HG03045 (cell line): Measurements from ENCODE around the gene SLC16A10.
"Not testable (repeated sequence)": the region's sequence is repeated elsewhere in the genome, so short reads cannot be mapped to it uniquely, and the experiment has no call there.

ENCODE experiments used
- ATAC-seq: cut with Tn5 transposase; IDR thresholded peaks from one replicate; pipeline ENCODE4 v1.9.1; 2021; ENCODE audit warnings: mild to moderate bottlenecking, moderate library complexity; ENCODE audit not compliant: unreplicated experiment

The SLC16A10 gene

DNA sequence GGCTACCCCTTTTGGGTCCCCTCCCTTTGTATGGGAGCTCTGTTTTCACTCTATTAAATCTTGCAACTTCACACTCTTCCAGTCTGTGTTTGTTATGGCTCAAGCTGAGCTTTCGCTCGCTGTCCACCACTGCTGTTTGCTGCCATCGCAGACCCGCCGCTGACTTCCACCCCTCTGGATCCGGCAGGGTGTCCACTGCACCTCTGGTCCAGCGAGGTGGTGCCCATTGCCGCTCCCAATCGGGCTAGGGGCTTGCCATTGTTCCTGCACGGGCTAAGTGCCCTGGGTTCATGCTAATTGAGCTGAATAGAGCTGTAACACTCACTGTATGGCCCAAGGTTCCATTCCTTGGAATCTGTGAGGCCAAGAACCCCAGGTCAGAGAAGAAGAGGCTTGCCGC, 43.7 kb downstream of the SLC16A10 start:
- ATAC-seq = not testable (repeated sequence)

DNA sequence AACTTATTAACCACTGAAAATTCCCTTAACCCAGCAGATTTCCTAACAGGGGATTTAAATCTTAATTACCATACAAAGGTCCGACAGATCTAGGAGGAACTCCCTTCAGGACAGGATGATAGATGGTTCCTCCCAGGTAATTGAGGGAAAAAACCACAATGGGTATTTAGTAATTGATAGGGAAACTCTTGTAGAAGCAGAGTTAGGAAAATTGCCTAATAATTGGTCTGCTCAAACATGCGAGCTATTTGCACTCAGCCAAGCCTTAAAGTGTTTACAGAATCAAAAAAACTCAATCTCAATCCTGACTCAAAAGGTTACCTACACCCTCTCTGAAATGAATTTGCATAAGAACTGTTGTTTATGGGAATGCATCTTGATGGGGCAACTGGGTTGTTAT, 45.4 kb downstream of the SLC16A10 start:
- not testable (repeated sequence) for ATAC-seq

DNA sequence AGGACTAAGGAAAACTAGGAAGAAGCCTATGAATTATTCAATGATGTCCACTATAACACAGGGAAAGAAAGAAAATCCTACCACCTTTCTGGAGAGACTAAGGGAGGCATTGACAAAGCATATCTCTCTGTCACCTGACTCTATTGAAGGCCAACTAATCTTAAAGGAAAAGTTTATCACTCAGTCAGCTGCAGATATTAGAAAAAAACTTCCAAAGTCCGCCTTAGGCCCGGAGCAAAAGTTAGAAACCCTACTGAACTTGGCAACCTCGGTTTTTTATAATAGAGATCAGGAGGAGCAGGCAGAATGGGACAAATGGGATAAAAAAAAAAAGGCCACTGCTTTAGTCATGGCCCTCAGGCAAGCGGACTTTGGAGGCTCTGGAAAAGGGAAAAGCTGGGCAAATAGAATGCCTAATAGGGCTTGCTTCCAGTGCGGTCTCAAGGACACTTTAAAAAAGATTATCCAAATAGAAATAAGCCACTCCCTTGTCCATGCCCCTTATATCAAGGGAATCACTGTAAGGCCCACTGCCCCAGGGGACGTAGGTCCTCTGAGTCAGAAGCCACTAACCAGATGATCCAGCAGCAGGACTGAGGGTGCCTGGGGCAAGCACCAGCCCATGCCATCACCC, 47.0 kb downstream of the SLC16A10 start:
- ATAC-seq = not testable (repeated sequence)

DNA sequence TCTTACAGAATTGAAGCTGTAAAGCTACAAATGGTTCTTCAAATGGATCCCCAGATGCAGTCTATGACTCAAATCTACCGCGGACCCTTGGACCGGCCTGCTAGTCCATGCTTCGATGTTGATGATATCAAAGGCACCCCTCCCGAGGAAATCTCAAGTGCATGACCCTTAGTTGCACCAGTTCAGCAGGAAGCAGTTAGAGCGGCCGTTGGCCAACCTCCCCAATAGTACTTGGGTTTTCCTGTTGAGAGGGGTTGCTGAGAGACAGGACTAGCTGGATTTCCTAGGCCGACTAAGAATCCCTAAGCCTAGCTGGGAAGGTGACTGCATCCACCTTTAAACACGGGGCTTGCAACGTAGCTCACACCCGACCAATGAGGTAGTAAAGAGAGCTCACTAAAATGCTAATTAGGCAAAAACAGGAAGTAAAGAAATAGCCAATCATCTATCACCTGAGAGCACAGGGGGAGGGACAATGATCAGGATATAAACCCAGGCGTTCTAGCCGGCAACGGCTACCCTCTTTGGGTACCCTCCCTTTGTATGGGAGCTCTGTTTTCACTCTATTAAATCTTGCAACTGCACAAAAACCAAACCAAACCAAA, 50.3 kb downstream of the SLC16A10 start:
- ATAC-seq = not testable (repeated sequence)

DNA sequence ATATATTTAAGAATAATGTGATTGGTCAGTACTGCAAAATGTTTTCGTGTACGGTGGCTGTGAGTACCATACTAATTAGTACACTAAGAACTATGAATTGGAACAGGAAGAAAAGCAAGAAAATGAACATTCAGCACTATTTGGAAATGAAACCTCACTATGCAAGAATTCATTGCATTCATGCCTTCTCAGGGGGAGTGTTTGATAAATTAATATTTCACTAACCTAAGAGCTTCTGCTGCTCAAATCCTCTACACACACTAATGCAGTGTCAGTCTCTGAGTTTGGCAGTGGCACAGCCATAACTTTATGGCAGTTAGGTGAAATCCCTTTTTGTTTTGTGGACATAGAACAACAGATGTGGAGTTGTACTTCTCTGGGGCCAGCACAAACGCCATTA, 60.1 kb downstream of the SLC16A10 start:
- no peak for ATAC-seq

DNA sequence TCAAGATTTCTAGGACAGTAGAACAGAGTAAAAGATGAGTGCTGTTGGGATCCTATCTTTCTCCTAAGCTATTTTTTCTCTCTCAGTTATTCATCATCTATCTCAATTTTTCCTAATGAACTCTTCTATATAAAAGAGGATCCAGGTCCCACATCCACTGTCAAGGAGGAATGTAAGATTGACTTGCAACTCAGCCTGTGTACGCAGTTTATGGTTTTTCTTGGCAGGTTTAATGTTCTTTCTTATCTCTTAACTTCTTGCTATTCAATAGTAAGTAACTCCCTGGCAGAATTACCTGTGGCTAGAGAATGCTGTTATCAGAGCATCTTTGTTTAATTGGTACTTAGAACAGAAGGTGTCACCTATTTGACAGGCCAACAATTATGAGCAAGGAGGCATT, 60.8 kb downstream of the SLC16A10 start:
- ATAC-seq = no peak

DNA sequence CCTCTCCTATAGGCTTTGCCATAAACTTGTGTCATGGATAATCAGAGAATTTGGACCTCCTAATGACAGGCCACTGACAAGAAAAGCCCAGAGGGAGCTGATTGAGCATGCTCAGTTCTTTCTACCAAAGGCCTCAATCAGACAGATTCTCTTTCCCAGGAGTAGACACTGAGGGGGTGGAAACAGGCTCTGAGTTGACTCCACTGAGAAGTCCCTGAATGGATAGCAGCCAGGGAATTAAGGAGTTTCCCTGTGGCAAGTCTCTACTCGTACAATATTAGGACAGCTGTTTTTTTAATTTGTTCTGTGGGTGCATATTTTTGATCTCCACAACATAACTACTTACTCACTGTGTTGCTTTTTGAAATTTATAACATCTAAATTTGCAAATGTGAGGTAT, 63.3 kb downstream of the SLC16A10 start:
- no peak for ATAC-seq

DNA sequence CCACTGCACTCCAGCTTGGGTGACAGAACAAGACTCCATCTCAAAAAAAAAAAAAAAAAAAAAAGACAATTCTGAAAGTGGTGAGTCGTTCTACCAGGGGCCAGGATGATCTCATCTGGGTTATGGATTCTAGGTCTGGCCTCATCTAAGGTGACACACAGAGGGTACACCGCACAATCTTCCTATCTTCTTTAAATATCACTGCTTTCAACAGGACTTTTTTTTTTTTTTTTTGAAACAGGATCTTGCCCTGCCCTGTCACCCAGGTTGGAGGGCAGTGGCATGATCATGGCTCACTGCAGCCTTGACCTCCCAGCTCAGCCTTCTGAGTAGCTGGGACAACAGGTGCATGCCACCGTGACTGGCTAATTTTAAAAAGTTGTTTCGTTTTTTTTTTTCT, 67.7 kb downstream of the SLC16A10 start:
- ATAC-seq = no peak

DNA sequence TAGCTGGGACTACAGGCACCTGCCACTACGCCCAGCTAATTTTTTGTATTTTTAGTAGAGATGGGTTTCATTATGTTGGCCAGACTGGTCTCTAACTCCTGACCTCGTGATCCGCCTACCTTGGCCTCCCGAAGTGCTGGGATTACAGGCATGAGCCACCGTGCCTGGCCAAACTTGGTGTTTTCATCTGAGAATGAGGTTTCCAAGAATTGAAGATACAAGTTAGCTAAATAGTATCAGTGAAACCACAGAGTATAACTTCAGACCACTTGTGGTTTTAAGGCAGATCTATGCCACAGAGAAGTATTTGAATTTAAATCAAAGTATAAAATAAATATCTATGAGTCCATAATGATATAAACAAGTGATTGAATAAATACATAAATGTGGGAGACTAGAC, 70.1 kb downstream of the SLC16A10 start:
- ATAC-seq = no peak

DNA sequence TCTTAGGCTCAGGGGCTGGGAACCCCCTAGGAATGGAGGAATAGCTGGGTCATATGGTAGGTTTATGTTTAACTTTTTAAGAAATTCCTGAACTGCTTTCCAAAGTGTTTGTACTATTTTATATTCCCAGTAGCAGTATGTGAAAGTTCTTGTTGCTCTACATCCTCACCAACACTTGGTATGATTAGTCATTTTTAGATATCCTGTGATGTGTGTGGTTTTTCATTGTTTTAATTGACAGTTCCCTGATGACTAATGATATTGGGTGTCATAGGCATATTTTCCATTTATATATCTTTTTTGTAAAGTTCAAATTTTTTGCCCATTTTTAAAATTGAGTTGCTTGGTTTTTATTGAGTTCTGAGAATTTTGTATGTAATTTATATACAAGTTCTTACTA, 72.3 kb downstream of the SLC16A10 start:
- no peak for ATAC-seq

DNA sequence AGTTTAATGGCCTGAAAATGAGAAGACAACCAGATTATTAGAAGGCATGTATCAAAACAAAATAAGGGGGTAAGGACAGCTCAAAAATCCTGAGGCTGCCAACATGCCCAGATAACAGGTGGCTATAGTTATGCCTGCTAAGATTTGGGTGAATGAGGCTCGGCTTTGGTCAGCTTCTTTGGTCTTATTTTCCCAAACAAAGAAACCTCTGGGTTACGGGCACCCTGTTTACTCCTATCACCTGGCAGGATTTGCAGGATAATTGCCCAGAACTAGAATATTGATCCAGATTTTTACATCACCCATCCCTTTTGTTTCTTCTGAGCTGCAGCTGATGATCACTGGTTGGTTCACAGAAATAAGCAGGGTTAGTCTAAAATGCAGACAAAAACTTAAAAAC, 74.3 kb downstream of the SLC16A10 start:
- ATAC-seq = no peak

DNA sequence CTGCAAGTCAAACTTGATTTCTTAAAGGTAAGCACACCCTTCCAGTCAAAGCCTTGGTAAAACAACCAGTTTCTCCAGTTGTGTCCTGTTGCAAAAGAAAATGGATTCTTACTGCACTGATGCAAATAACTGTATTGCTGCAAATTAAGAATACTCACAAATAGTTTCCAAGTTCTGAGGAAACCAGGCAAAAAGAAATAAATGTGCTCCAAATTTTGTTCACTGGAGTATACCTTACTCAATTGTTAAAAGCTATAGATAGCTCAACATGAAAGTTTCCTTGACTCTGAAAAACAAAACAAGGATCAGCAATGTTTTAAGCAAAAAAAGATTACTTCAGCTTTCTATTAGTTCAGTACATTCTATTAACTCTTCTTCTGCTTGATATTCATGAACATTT, 75.2 kb downstream of the SLC16A10 start:
- no peak for ATAC-seq

DNA sequence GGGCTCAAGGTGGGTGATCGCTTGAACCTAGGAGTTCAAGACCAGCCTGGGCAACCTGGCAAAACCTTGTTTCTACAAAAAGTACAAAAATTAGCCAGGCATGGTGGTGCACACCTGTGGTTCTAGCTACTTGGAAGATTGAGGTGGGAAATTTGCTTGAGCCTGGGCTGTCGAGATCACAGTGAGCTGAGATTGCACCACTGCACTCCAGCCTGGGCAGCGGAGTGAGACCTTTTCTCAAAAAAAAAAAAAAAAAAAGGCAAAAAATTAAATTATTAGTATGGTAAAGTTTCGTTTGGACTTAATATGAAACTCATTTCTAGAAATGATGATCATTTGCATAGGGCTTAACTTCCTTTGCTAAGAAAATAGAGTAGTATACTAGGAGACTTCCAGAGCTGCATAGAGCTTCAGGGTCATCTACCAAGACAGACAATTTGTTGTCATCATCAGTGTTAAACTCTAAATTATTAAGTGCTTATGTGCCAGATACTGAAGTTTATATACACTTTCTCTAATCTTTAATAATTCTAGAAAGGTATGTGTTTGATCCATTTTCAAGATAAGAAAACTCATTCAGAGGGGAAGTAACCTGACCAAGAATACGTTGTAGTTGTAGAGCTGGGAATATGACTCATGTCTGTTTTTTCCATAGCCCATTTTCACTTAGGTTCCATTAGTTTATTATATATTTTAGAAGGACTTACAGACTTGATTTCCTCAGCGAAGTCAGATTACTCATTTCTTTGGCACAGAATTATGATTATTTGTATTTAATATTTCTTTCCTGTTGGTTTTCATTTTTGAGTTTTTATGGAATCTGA, 84.5 kb downstream of the SLC16A10 start:
- no peak for ATAC-seq

DNA sequence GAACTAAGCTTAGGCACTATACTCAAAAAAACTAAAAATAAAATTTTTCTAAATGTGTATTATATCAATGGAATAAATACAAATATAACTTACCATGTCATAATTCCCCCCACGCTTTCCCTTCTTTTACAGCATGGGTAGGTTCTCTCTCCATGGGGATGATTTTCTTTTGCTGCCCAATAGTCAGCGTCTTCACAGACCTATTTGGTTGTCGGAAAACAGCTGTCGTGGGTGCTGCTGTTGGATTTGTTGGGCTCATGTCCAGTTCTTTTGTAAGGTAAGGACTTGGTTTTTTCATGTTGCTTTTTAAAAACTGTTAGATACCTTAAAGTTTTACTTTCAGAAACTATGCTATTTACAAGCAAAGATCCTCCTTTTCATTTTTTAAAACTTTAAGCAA, 85.3 kb downstream of the SLC16A10 start:
- no peak for ATAC-seq

DNA sequence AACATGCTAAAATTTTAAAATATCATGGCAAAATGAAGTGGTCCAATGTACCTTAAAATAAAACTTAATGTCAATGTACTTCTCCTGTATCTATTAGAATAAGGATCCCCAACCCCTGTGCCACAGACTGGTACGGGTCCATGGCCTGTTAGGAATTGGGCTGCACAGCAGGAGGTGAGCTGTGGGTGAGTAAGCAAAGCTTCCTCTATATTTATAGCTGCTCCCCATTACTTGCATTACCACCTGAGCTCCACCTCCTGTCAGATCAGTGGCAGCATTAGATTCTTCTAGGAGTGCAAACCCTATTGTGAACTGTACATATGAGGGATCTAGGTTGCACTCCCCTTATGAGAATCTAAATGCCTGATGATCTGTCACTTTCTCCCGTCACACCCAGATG, 86.0 kb downstream of the SLC16A10 start:
- no peak for ATAC-seq

DNA sequence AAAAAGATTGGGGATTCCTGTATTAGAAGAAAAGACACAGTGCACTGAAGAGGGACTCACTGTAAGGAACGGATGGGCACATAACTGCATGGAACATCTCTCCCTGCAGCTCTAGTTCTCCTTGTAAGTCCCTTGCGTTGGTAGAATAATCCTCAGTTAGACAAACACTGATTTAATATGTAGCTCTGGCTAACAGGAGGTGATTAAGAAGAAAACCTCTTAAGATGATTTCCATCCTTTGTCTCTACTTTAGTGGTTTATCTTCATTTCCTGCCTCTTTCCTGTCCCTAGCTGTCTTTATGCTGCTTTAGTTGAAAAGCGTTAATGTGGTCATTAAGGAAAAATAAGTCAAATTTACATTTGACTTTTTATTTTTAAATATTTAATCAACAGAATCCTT, 86.6 kb downstream of the SLC16A10 start:
- ATAC-seq = no peak

DNA sequence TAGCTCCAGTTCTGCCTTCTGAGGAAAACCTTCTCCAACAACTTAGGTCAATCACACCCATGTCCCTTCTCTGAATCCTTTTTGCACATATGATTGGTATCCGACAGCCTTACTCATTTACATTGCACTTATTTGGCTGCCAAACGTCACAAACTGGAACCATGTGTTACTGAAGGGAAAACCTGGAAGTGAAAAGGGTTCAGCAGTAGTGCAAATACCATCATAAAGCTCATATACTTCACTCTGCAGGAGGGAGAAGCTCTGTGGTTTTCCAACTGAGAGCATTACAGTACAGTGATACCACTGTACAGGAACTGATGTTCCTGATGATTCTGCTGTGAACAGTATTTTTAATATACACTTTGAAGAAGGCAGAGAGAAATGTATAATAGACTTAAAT, 87.8 kb downstream of the SLC16A10 start:
- ATAC-seq = no peak

DNA sequence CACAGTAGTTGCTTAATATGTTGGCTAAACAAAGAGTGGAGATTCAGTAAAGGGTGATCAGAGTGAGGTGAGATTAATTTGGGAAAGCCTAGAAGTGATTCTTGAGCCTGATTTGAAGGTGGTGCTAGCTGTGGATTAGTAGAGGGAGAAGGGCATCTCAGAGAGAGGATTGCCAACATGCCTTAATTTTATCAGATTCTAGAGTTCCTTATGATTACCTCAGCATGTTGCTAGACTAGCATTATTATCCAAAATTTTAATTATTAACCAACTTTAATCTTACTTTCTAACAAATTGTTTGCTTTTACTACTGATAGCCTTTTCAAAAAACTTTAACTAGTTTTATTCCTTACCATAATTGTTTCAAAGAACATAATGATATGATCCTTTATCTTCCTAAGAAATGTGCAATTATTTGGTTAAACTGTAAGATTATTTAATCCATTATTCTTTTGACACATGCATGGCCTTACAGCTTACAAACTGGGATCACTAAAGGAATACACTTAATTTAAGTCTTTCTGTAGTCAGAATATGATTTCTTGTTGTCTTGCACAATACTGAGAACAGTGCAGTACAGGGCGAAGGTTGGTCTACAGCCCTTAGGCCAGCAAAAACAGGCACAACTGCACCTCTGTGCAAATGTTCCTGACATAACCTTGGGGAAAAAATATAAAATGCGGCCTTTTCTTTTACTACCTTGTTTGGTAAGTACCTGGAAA, 88.9 kb downstream of the SLC16A10 start:
- ATAC-seq = no peak

DNA sequence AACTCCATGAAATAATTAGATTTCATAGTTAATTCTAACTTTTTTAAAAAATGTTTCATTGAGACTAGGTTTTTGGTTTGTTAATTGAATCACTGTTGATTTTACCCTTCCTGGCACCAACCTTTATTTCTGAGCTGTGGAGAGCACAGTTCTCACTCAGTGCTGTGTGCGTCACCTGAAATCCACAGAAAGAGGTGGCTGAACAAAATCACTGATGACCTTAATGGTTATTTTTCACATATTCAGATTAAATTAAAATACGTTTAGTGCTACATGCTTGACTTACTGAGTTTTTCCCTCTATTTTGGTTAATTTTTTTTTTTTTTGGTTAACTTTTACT, 89.4 kb downstream of the SLC16A10 start:
- no peak for ATAC-seq

DNA sequence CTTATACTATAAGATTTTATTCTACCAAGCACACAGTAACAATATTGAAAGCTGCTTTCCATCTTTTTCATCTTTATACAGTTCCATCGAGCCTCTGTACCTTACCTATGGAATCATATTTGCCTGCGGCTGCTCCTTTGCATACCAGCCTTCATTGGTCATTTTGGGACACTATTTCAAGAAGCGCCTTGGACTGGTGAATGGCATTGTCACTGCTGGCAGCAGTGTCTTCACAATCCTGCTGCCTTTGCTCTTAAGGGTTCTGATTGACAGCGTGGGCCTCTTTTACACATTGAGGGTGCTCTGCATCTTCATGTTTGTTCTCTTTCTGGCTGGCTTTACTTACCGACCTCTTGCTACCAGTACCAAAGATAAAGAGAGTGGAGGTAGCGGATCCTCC, 89.8 kb downstream of the SLC16A10 start:
- ATAC-seq = no peak

DNA sequence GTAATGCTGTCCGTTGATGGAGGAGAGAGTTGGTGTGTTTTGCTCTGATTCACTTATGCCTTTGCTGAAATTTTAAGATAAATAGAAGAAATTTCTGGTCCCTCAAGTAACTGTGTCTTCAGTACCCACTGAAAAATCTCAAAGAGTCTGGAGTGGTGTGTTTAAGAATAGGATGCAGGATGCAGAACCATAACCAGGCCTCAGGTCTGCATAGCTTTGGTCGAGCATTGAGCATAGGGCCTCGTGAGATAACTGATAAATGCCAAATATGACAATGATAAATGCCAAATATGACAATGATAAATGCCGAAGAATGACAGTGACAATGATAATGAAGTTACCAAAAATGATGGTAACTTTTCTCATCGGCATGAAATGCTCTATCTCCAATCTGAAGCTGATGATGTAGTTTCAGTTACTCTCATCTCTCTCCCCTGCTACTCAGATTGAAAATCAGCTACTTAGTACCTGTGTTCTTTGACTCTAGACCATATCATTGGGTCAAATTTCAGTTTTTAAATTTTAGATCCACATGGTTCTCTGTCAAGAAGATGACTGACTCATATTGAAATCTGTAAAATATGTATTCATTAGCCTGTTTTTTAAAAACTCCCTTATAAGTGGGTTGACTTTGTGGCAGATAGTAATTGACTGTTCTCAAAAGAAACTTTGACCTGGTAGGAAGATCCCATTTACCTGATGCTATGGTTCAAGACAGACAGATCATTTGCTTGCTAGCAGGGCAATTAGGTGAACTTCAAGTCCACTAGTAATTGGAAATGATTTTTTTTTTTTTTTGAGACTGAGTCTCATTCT, 96.6 kb downstream of the SLC16A10 start:
- no peak for ATAC-seq
